Measurements from ENCODE around the gene PTGES3L. TPM values are rescaled to one million over a fixed set of nuclear protein-coding genes. Genes with fewer than 3 reads are reported as not detected.
A peak's percentile ranks its signal among the peaks of the same experiment; 100 is the strongest.
"Not testable (repeated sequence)": the region's sequence is repeated elsewhere in the genome, so short reads cannot be mapped to it uniquely, and the experiment has no call there.

Gene PTGES3L
- polyA plus RNA-seq, 1 experiment, result 1.9 TPM

DNA sequence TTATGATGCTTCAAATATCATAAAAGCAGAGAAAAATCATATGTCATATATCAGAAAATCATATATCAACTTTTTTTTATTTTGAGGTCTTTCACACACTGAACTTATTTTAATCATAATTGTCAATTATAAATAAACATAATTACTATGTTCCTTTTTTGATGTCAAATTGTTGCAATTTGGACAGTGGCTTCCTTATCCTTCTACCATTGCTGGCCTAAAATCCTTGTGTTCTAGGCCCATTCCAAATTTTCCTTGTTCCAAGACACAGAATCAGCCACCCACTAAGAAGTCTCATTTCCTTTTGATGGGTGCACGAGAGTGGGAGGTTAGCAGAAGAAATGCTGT, 50.4 kb downstream of the PTGES3L start:
- Histone ChIP-seq H3K27me3 (ENCODE audit: control insufficient read depth, insufficient read depth, low read length) (peaks cover 6% of the 10 kb centered on the region), H3K9me3 (ENCODE audit: control insufficient read depth, insufficient read depth, low read length) (no peaks in the 10 kb centered on the region), H3K27ac (ENCODE audit: low read depth, low read length) (peak overlapping the region; percentile 63), H3K4me3 (ENCODE audit: low read depth, low read length) (no peak overlapping the region)
- no peak for DNase-seq (ENCODE audit: low read depth, low spot score)
- ChIA-PET POLR2A (interaction anchor here (0.5 to 1.4 kb wide), 5 partner anchors 26 to 247 kb away, joined by 3 to 8 read pairs (median 5); partner anchors contain the start of gene RPL27), CTCF (interaction anchor here (0.7 to 3.1 kb wide), 16 partner anchors 8 to 118 kb away, joined by 3 to 64 read pairs (median 4); partner anchors contain the start of genes AOC2 and BECN1)
- TF ChIP-seq, protein P1, sequence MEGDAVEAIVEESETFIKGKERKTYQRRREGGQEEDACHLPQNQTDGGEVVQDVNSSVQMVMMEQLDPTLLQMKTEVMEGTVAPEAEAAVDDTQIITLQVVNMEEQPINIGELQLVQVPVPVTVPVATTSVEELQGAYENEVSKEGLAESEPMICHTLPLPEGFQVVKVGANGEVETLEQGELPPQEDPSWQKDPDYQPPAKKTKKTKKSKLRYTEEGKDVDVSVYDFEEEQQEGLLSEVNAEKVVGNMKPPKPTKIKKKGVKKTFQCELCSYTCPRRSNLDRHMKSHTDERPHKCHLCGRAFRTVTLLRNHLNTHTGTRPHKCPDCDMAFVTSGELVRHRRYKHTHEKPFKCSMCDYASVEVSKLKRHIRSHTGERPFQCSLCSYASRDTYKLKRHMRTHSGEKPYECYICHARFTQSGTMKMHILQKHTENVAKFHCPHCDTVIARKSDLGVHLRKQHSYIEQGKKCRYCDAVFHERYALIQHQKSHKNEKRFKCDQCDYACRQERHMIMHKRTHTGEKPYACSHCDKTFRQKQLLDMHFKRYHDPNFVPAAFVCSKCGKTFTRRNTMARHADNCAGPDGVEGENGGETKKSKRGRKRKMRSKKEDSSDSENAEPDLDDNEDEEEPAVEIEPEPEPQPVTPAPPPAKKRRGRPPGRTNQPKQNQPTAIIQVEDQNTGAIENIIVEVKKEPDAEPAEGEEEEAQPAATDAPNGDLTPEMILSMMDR (IDR thresholded peaks at IDR 0.05; ENCODE audit: low read depth, low read length), result no peak

DNA sequence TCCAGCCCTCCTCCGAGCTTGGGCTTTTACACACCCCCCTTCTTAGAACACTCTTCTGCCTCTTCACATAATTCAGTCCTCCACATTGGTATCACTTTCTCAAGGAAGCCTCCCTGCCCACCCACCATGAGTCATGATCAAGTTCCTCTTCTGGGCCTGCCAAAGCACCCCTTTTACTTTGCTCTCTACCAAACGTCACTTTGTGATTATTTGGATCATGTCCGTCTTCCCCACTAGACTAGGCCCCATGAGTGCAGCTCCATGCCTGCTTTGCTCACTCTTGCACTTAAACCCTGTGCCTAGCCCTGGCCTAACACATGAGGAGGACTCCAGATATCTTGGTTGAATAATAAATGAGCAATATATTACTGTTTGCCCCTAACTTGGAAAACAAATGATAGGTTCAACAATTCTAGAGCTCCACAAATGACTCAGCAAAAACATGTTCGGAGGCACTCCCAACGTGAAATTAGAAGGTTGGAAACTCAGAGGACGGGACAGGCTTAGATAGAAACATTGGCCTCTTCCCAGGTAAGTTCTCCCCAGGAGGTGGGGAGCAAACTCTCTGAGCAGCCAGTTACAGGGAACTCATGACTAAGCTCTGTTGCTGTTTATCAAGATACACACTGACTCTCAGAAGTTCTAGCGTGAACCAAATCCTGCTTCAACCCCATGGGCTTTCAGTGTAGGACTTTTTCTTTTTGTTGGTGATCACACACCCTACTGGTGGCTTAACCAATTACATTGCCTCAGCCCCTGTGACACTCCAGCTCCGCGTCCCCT, 51.0 kb downstream of the PTGES3L start:
- DNase-seq (ENCODE audit: low read depth, low spot score), result peak; percentile 52
- ChIA-PET CTCF (interaction anchor here (0.5 to 3.1 kb wide), 24 partner anchors 9 to 207 kb away, joined by 3 to 64 read pairs (median 4); partner anchors contain the start of genes AOC2 and BECN1), POLR2A (interaction anchor here (0.5 to 1.4 kb wide), 6 partner anchors 26 to 246 kb away, joined by 3 to 8 read pairs (median 5); partner anchors contain the start of gene RPL27)
- Histone ChIP-seq H3K9me3 (ENCODE audit: control insufficient read depth, insufficient read depth, low read length) (no peaks in the 10 kb centered on the region), H3K4me3 (ENCODE audit: low read depth, low read length) (no peak overlapping the region), H3K27ac (ENCODE audit: low read depth, low read length) (peak overlapping the region; percentile 63), H3K27me3 (ENCODE audit: control insufficient read depth, insufficient read depth, low read length) (peaks cover 5% of the 10 kb centered on the region)
- TF ChIP-seq, protein P1 (IDR thresholded peaks at IDR 0.05; ENCODE audit: low read depth, low read length), result peak; percentile 65

DNA sequence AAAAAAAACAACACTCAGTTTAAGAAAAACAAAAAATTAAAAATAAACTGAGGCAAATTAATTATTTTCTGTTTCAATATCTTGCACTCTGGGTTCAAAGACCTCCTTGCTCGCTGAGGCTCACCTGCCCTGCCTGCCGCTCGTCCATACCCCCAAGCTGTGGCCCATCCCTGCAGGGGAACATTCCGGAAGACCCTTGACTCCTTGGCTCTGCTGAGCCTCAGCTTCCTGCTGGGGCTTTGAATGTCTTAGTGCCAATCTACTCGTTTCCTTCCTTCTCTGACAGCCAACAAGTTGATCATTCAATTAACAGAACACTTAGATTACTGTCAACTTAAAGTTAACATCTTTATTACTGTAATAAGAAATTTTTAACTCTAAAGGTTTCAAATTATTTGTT, 55.0 kb downstream of the PTGES3L start:
- H3K9me3 ChIP-seq (ENCODE audit: control insufficient read depth, insufficient read depth, low read length), result no peaks in the 10 kb centered on the region
- TF ChIP-seq, protein P1 (IDR thresholded peaks at IDR 0.05; ENCODE audit: low read depth, low read length), result no peak
- no peak overlapping the region for H3K4me3 ChIP-seq (ENCODE audit: low read depth, low read length)
- H3K27me3 ChIP-seq (ENCODE audit: control insufficient read depth, insufficient read depth, low read length), result peaks cover 17% of the 10 kb centered on the region
- ChIA-PET CTCF (interaction anchor here (0.7 kb wide), 1 partner anchor 101 kb away, joined by 3 read pairs; the partner anchor contains the start of gene BECN1), POLR2A (no interaction called here)
- no peak overlapping the region for H3K27ac ChIP-seq (ENCODE audit: low read depth, low read length)
- no peak for DNase-seq (ENCODE audit: low read depth, low spot score)

DNA sequence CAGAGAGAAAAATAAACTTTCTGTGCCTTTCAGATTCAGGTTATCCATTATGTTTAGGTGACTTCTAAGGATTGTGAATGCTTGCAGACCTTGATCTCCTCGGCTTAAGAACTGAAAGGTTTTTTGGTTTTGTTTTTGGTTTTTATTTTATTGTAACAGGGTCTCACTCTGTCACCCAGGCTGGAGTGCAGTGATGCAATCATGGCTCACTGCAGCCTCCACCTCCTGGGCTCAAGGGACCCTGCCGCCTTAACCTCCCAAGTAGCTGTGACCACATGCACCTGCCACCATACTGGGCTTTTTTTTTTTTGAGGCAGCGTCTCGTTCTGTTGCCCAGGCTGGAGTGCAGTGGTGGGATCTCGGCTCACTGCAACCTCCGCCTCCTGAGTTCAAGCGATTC, 56.4 kb downstream of the PTGES3L start:
- POLR2A ChIA-PET; H3K4me3 ChIP-seq (ENCODE audit: low read depth, low read length); CTCF ChIA-PET: not testable (repeated sequence)

DNA sequence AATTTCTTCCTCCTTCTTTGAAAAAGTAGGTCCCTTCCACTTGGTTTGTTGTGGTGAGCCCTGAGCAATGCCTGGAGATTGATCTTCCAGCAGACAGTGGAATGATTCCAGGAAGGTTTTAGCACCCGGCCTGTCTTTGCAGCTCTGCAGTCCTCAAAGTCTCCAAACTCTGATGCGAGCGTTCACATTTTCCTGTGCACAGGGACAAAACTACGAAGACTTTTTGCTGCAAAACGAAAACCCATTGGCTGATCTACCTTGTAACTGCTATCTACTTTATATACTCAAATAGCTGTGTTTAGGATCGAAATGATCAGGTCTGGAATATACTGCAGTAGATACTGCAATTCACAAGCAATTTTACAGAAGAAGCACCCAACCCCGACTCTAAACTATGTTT, 57.6 kb downstream of the PTGES3L start:
- Histone ChIP-seq H3K27me3 (ENCODE audit: control insufficient read depth, insufficient read depth, low read length) (peaks cover 21% of the 10 kb centered on the region), H3K4me3 (ENCODE audit: low read depth, low read length) (no peak overlapping the region), H3K9me3 (ENCODE audit: control insufficient read depth, insufficient read depth, low read length) (no peaks in the 10 kb centered on the region), H3K27ac (ENCODE audit: low read depth, low read length) (no peak overlapping the region)
- no peak for DNase-seq (ENCODE audit: low read depth, low spot score)
- TF ChIP-seq, protein P1 (IDR thresholded peaks at IDR 0.05; ENCODE audit: low read depth, low read length), result no peak
- ChIA-PET CTCF (interaction anchor here (0.6 kb wide), 1 partner anchor 96 kb away, joined by 5 read pairs; no protein-coding TSS in a partner anchor), POLR2A (no interaction called here)

More for the DNA sequence above, 56.4 kb downstream of the PTGES3L start:
- not testable (repeated sequence) for H3K27ac ChIP-seq (ENCODE audit: low read depth, low read length); DNase-seq (ENCODE audit: low read depth, low spot score); H3K9me3 ChIP-seq (ENCODE audit: control insufficient read depth, insufficient read depth, low read length)
- peaks cover 21% of the 10 kb centered on the region for H3K27me3 ChIP-seq (ENCODE audit: control insufficient read depth, insufficient read depth, low read length)

Data from AG04450 (cell line).